IMR-90 (cell line): ENCODE data around the gene FGF7.

Experiments
- MAZ ChIP-seq: IDR thresholded peaks from 2 replicates; pipeline ENCODE4 v1.6.1; 2012; ENCODE audit warnings: low read depth, mild to moderate bottlenecking, low read length, improper control_type of control experiment, moderate library complexity, borderline replicate concordance
- POLR2A ChIP-seq: IDR thresholded peaks from 2 replicates; pipeline ENCODE4 v1.6.1; 2012; ENCODE audit warnings: mild to moderate bottlenecking, low read depth, low read length
- TF ChIP-seq, protein P1 (sequence below): conservative IDR thresholded peaks from 2 replicates; pipeline ENCODE4 v1.5.1; 2012; ENCODE audit warnings: mild to moderate bottlenecking, low read depth, low read length, improper control_type of control experiment

DNA sequence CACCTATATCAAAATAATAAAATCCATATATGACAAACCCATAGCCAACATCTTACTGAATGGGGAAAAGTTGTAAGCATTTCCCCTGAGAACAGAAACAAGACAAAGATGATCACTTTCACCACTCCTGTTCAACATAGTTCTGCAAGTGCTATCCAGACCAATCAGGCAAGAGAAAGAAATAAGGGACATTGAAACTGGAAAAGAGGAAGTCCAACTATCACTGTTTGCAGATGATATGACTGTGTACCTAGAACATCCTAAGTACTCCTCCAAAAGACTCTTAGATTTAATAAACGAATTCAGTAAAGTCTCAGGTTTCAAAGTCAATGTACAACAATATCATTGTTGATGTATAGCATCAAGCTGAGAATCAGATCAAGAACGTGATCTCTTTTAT, 35.6 kb upstream of the FGF7 start:
- no peak for TF ChIP-seq POLR2A
- TF ChIP-seq, protein P1, sequence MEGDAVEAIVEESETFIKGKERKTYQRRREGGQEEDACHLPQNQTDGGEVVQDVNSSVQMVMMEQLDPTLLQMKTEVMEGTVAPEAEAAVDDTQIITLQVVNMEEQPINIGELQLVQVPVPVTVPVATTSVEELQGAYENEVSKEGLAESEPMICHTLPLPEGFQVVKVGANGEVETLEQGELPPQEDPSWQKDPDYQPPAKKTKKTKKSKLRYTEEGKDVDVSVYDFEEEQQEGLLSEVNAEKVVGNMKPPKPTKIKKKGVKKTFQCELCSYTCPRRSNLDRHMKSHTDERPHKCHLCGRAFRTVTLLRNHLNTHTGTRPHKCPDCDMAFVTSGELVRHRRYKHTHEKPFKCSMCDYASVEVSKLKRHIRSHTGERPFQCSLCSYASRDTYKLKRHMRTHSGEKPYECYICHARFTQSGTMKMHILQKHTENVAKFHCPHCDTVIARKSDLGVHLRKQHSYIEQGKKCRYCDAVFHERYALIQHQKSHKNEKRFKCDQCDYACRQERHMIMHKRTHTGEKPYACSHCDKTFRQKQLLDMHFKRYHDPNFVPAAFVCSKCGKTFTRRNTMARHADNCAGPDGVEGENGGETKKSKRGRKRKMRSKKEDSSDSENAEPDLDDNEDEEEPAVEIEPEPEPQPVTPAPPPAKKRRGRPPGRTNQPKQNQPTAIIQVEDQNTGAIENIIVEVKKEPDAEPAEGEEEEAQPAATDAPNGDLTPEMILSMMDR, result no peak
- no peak for TF ChIP-seq MAZ
